ENCODE measurements around the gene HCAR1.
"Not testable (repeated sequence)": the region's sequence is repeated elsewhere in the genome, so short reads cannot be mapped to it uniquely, and the experiment has no call there.

The HCAR1 gene

DNA sequence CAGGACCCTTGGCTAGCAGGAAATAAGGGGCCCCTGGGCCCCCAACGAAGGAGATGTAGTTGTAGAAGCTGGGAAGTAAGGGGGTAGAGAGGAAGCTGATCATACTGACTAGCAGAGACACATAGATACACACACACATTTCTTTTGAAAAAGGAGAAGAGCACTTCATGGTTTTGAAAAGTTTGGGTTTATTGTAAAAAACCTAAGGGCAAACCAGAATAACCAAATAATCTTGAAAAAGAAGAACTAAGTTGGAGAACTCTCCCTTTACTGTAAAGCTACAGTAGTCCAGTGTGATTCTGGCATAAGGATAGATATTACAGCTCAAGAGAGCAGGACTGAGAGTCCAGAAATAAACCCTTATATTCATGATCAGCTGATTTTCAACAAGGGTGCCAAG is 8.3 kb downstream of the HCAR1 start:
- in situ Hi-C loops (cut with HindIII; ENCODE audit: low sequenced_read_pairs): no loop called here

DNA sequence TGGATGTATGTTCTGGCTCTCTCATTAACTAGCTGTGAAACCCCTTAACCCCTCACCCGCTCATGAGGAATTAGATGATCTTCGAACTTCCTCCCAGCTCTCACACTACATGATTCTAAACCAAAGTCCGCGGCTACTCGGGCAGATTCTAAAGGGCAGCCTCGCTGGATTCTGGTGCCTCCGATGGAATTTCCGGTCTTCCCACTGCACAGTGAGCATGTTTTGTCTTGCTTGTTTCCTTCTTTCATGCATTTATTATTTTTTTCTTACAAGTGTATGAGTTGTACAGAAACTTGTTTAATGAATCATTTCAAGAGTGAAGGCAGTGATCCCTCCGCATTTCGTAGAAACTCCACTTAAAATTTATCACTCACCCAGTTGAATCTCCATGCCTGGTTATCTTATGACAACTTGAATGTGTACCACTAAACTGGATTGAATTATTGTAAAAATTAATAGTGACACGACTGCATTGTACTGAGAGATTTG is 9.5 kb downstream of the HCAR1 start:
- in situ Hi-C loops (cut with HindIII; ENCODE audit: low sequenced_read_pairs): no loop called here

DNA sequence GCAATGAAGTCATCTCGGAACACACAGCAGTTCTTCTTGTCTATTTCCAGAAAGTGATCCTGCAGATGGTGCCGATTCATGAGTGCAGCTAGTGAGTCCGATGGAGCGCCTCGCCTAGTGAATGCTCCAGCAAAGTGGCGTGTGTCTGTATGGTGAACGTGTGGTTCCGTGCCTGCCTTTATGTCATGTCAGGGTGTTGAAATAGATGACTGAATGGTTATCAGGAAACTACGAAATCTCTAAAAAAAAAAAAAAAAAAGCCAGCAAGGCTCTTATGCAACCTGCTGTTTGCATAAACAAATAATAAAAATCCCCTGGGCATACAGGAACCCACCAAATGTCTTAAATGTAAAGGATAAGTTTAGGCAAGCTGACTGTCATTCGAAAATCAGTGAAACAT is 14.0 kb downstream of the HCAR1 start, which contains the start of gene HCAR3:
Gene HCAR3 (minus strand): TSS at position 154 of the 400 bp plus-strand sequence. CDS start 74 bp downstream, at position 80.
- in situ Hi-C loops (cut with HindIII; ENCODE audit: low sequenced_read_pairs): not testable (repeated sequence)

DNA sequence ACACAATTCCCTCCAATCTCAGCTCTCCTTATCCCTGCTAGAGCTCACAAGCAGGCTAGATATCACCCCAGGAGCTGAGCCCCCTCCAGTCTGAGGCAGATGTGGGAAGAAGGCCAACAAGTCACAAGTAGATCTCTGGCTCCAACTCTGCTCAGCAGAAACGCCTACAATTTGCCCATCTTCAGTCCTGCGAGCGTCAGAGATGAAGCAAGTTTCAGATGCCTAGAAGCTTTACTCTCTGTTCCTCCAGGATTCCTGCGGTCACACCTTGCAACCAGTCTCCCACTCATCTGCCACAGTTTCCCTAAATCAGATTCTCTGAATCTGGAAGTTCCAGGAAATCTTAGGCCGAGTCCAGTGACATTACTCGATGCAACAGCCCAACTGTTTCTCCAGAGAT is 15.4 kb downstream of the HCAR1 start:
- in situ Hi-C loops (cut with HindIII; ENCODE audit: low sequenced_read_pairs): not testable (repeated sequence)

DNA sequence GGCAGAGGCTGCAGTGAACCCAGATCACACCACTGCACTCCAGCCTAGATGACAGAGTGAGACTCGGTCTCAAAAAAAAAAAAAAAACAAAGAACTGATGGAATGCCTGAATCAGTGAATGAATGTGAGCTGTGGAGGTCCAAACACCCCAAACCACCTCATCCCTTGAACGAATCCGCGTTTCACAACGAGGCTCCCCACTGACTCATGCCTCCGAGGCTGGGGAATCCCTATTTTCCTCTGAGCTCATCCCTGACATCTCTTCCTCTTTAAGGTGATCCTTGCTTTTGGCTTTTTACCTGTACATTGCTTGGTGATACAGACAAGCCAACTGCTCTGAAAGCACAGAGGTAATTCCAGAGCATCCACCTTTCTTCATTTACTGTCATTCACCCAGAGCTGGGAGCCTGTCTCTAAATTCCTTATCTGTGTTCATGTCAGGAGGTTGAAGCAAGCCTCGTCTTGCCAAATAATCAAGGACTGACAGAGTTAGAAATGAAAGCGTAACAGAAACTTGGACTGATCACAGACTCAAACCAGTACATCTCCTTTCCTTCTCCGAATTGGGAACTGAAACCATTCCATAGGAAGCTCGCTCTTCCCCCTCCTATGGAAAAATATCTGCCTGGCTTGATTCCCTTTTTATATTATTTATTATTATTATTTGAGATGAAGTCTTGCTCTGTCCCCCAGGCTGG is 17.0 kb downstream of the HCAR1 start:
- in situ Hi-C loops (cut with HindIII; ENCODE audit: low sequenced_read_pairs): not testable (repeated sequence)

DNA sequence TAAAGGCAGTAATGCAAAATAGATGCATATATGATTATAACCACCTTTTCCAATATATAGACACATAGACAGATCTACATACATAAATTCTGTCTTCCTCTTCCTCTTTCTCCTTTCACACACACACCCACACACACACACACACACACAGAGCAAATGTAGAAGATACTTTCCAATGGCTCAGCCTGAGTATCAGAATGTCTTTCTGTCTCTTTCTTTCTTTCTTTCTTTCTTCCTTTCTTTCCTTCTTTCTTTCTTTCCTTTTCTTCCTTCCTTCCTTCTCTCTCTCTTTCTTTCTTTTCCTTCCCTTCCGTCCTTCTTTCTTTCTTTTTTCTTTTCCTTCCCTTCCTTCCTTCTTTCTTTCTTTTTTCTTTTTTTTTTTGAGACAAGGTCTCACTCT is 19.4 kb downstream of the HCAR1 start:
- in situ Hi-C loops (cut with HindIII; ENCODE audit: low sequenced_read_pairs): not testable (repeated sequence)

DNA sequence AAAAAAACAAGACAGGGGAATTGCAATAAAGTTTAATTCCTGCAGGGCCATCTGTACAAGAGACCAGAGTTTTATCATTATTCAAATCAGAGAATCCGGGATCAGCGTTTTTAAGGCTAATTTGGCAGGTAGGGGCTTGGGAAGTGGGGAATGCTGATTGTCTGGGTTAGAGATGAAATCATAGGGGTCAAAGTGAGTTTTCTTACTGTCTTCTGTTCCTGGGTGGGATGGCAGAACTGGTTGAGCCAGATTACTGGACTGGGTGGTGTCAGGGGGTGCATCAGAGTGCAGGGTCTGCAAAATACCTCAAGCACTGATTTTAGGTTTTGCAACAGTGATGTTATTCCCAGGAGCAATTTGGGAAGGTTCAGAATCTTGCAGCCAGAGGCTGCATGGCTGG is 20.3 kb downstream of the HCAR1 start:
- in situ Hi-C loops (cut with HindIII; ENCODE audit: low sequenced_read_pairs): not testable (repeated sequence)

DNA sequence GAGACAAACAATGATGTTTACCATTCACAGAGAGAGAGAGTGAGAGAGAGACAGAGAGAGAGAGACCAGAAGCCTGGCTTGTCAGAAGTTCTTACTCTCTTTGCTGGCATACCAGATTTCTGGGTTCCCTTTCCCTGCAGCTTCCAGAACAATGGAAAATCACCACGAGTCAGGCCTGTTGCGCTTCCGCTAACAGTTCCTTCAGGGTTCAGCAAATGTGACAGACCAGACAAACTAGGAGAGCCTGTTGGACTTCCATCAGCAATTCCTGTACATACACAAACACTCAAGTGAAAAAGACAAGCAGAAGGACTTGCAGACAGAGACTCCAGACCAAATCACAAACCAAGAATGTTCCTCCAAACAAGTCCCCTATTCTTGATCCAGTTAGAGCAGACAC is 21.4 kb downstream of the HCAR1 start:
- in situ Hi-C loops (cut with HindIII; ENCODE audit: low sequenced_read_pairs): not testable (repeated sequence)

DNA sequence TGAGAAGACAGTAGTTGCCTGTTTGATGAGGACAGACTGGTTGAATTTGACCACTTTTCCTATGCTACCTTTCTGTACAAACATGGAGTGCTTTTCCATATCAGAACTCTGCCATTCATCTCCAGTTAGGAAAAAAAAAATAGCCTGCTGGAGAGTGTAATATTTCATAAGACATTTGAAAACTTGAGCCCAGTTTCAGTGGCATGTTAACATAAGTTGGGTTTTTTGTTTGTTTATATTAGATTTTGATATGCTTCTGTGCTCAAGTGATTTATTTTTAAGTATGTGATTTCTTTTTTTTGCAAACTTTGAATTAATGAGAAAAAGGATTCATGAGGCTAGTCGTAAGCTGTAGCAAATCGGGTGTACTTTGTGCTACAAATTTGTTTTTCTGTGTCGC is 26.8 kb downstream of the HCAR1 start:
- in situ Hi-C loops (cut with HindIII; ENCODE audit: low sequenced_read_pairs): not testable (repeated sequence)

DNA sequence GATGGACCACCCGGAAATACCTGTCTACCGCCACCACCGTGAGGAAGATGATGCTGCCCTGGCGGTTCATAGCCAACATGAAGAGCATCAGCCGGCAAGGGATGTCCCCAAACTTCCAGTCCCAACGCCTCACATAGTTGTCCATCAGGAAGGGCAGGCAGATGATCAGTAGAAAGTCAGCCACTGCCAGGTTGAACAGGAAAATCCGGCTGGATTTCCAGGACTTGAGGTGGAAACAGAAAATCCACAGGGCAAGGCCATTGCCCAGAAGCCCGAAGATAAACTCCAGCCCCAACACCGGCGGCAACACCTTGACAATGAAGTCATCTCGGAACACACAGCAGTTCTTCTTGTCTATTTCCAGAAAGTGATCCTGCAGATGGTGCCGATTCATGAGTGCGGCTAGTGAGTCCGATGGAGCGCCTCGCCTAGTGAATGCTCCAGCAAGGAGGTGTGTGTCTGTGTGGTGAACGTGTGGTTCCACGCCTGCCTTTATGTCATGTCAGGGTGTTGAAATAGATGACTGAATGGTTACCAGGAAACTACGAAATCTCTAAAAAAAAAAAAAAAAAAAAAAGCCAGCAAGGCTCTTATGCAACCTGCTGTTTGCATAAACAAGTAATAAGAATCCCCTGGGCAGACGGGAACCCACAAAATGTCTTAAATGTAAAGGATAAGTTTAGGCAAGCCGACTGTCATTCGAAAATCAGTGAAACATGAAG is 27.6 kb downstream of the HCAR1 start, which contains the start of gene HCAR2:
Gene HCAR2 (minus strand): TSS at position 468 of the 722 bp plus-strand sequence. CDS start 74 bp downstream, at position 394.
- in situ Hi-C loops (cut with HindIII; ENCODE audit: low sequenced_read_pairs): not testable (repeated sequence)

DNA sequence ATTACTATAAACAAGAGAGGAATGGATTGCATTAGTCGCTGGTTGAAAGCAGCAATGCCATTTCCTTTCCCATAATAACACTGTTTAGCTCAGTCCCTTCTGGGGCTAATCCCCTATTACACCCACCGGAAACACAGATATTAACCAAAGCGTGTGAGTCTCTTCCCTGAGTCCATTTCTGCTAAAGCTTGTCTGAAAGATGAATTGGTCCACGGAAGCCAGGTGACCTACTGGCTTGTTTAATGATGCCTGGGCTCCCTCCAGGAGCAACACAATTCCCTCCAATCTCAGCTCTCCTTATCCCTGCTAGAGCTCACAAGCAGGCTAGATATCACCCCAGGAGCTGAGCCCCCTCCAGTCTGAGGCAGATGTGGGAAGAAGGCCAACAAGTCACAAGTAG is 29.2 kb downstream of the HCAR1 start:
- in situ Hi-C loops (cut with HindIII; ENCODE audit: low sequenced_read_pairs): not testable (repeated sequence)

DNA sequence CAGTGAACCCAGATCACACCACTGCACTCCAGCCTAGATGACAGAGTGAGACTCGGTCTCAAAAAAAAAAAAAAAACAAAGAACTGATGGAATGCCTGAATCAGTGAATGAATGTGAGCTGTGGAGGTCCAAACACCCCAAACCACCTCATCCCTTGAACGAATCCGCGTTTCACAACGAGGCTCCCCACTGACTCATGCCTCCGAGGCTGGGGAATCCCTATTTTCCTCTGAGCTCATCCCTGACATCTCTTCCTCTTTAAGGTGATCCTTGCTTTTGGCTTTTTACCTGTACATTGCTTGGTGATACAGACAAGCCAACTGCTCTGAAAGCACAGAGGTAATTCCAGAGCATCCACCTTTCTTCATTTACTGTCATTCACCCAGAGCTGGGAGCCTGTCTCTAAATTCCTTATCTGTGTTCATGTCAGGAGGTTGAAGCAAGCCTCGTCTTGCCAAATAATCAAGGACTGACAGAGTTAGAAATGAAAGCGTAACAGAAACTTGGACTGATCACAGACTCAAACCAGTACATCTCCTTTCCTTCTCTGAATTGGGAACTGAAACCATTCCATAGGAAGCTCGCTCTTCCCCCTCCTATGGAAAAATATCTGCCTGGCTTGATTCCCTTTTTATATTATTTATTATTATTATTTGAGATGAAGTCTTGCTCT is 30.5 kb downstream of the HCAR1 start:
- in situ Hi-C loops (cut with HindIII; ENCODE audit: low sequenced_read_pairs): not testable (repeated sequence)

DNA sequence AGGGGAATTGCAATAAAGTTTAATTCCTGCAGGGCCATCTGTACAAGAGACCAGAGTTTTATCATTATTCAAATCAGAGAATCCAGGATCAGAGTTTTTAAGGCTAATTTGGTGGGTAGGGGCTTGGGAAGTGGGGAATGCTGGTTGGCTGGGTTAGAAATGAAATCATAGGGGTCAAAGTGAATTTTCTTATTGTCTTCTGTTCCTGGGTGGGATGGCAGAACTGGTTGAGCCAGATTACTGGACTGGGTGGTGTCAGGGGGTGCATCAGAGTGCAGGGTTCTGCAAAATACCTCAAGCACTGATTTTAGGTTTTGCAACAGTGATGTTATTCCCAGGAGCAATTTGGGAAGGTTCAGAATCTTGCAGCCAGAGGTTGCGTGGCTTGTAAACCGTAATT is 33.7 kb downstream of the HCAR1 start:
- in situ Hi-C loops (cut with HindIII; ENCODE audit: low sequenced_read_pairs): not testable (repeated sequence)

DNA sequence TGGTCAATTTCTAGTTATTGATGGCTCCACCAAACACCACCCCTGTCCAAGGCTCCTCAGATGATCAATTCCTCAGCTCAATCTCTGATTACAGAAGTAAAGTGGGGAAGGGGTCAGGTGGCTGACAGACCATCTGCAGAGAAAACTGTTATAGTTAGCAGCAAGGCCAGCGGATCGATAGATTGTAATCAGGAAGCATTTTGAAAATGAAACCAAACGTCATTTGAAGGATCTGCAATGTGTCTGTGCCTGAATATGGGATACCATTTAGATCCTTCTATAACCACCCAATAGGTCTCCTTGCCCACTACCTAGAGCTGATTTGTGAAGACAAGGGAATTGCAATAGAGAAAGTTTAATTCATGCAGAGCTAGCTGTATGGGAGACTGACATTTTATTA is 39.1 kb downstream of the HCAR1 start:
- in situ Hi-C loops (cut with HindIII; ENCODE audit: low sequenced_read_pairs): no loop called here

DNA sequence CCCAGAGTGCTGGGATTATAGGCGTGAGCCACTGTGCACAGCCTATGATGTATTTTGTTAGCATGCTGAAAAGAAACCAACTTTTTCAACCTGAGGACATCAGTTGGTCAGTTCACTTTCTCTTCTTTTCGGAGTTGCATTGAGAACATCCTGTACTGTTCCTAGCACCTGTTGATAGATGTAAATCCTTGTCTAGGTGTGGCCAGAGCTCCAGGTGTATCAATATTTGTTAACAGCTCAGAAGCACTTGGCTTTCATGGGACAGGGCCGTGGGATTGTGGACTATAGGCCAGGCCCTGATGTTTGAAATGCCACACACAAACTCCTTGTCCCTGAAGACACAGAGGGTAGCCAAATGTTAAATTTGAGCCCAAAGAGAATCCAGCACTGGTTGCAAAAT is 42.4 kb downstream of the HCAR1 start:
- in situ Hi-C loops (cut with HindIII; ENCODE audit: low sequenced_read_pairs): no loop called here

DNA sequence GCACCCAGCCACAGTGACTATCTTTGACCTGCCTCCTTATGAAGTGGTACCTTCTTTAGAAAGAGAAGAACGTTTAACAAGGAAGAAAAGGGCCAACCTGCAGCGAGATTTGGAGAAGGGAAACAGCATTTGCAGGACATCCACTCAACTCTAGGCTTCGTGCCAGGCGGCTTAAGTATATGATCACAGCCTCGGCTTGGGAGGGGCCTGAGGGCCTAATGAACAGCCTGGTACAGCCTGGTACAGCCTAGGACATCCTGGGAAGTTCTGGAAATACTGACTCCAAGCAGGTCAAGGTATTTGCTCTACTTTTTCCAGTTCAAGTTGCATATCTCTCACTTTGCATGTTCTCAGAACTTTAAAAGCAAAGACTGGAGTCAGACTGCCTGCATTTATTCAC is 43.6 kb downstream of the HCAR1 start:
- in situ Hi-C loops (cut with HindIII; ENCODE audit: low sequenced_read_pairs): no loop called here

DNA sequence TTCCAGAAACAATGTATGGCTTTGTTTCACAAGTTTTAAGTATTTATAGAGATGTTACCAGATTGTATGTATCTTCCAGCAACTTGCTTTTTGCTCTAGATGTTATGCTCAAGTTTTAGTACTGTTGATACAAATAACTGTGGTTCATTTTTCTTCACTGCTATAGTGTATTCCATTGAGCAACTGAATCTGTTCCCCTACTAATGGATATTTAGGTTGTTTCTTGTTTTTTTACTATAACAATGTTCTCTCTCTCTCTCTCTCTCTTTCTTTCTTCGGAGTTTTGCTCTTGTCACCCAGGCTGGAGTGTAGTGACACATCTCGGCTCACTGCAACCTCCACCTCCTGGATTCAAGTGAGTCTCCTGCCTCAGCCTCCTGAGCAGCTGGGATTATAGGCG is 44.1 kb downstream of the HCAR1 start:
- in situ Hi-C loops (cut with HindIII; ENCODE audit: low sequenced_read_pairs): no loop called here

DNA sequence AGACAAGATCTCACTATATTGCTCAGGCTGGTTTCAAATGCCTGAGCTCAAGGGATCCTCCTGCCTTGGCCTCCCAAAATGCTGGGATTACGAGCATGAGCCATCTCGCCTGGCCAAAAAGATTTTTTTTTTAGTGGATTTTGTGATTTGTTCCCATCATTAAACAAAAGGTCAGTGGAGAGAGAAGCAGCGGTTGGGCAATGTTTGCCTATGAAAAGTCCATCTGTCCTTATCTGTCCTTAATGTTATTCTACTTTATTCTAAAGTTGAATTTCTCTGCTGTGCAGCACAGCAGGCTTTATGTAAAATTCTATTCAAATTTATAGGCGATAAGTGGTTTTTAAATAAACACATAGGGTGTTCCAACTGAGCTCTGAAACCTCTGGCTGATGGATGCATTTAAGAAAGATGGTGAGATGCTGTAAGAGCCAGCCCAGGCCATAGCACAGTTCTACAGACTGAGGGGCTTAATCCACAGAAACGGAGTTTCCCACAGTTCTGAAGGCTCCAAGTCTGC is 46.3 kb downstream of the HCAR1 start:
- in situ Hi-C loops (cut with HindIII; ENCODE audit: low sequenced_read_pairs): no loop called here

DNA sequence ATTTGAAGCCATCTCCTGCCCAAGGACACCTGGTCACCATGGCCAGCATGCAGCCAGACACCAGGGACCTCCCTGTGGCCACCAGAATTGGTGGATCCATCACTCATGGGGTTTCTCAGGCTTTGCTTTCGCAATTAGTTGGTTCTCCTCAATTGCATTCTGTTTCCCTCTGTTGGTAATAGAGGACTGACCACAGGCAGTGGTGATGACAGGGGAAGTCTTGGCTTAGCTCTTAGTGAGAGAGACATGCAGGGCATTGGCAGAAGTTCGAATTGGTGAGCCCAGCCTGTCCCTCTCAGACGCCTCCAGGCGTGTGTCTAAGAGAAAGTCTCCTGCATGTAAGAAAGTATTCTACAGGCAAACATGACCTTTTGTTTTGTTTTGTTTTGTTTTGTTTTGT is 48.8 kb downstream of the HCAR1 start:
- in situ Hi-C loops (cut with HindIII; ENCODE audit: low sequenced_read_pairs): no loop called here

DNA sequence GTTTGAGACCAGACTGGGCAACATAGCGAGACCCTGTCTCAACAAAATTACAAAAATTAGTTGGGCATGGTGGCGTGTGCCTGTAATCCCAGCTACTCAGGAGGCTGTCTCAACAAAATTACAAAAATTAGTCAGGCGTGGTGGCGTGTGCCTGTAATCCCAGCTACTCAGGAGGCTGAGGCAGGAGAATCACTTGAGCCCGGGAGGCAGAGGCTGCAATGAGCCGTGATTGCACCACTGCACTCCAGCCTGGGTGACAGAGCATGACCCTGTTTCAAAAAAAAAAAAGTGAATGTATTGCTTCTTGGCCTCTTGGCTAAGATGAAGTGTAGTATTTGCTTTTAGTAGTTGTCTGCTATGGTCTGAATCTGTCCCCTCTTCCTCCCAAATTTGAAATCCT is 49.7 kb downstream of the HCAR1 start:
- in situ Hi-C loops (cut with HindIII; ENCODE audit: low sequenced_read_pairs): not testable (repeated sequence)

DNA sequence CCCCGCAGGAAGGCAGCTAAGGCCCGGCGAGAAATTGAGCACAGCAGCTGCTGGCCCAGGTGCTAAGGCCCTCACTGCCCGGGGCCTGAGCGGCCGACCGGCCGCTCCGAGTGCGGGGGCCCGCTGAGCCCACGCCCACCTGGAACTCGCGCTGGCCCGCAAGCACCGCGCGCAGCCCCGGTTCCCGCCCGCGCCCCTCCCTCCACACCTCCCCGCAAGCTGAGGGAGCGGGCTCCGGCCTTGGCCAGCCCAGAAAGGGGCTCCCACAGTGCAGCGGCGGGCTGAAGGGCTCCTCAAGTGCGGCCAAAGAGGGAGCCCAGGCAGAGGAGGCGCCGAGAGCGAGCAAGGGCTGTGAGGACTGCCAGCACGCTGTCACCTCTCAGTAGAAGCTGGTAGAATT is 53.9 kb downstream of the HCAR1 start:
- in situ Hi-C loops (cut with HindIII; ENCODE audit: low sequenced_read_pairs): not testable (repeated sequence)
